Hematopoietic multipotent progenitor cell treated with erythropoietin and hydrocortisone succinate and interleukin-3 and kit ligand, for 8 days (in vitro differentiated cells): ENCODE data around the gene NUP107.

Experiments
- DNase-seq: peaks from one replicate; pipeline ENCODE4 v3.0.0-alpha.2; 2015

NUP107 gene

DNA sequence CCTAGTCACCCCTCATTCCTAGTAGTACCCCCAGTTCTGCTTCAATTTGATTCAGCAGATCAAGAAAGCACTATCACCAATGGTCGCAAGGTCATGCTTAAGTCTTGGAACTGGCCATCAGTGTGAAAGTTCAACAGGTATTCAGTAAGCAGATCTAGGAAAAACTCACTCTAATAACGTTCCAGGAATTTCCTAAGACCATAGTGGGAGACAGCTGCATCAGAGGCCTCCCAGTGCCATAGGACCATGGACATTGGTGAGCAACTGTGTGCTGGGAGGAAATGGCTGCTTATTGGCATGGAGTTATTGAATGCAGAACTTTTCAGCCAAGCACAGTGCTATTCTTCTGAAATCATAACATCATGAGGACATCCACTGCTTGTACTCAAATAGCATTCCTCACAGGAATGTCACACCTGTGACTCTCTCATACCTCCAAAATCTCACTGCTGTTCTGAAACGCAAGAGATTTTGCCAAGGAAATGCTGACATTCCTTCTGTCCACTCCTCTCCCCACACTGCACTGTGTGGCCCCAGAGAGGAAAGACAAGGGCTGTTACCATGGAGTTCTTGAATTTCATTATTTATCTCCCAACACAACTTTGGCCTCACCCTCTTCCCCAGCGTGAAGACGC, 90.3 kb downstream of the NUP107 start:
- DNase-seq = no peak

DNA sequence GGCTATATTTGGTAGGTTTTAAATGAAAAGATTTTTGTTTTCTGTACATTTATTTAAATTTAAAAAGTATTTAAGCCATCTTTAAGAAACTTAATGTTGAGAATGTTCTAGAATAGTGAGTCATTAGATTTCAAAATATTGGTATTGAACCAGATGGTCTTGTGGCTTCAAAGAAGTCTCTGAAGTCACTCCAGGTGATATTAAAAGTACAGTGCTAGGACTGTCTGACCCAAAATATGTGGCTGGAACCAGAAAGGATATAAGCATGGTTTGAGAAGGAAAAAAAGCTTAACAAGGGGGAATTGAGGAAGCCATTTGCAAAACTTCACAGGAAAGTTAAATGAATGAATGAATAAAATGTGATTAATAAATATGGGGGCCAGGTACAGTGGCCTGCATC, 92.5 kb downstream of the NUP107 start:
- no peak for DNase-seq

- DNase-seq = no peak
Measured at GRCh38 chr12:68780731-68781130, 94.0 kb downstream of the NUP107 start.

GRCh38 chr12:68781728-68782127, 95.0 kb downstream of the NUP107 start:
- no peak for DNase-seq

DNA sequence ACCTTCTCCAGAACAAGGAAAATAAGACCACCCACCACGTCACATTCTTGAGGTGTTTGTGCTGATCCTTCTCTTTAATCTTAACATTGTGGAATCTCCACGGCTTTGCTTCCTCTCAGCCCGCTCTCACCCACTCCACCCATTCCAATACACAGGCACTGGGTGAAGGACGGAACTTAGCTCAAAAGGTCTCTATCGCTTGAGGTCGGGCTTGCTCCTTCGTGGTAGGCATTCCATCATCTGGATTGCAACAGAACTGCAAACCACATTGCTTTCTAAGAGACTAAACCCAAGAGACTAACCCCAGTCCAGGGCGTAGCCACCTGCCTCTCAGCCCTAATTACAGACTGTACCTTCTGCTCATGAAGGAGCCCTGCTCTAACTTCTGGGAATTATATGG, 97.2 kb downstream of the NUP107 start:
- DNase-seq = no peak

DNA sequence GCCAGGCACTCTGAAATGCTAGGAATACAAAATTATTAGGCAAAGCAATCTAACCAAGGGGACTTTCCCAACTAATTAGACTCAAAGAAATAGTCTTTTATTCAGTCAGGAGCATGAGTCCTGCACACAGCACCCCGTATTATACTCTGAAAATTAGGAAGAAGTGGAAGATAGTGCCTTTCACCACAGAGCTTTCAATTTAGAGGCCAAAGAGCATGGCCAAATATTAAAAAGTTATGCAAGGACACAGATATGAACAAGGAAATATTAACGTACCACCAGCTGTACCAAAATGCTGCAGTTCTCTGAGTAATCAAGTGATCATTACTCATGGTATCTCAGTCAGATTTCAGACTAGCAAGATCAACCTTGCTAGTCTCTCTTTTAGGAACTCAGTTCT, 98.6 kb downstream of the NUP107 start:
- no peak for DNase-seq

- DNase-seq = no peak
Measured at GRCh38 chr12:68785823-68786222, 99.0 kb downstream of the NUP107 start.

- peak; percentile 62 for DNase-seq
Measured at GRCh38 chr12:68786929-68787328, 100.2 kb downstream of the NUP107 start.

DNA sequence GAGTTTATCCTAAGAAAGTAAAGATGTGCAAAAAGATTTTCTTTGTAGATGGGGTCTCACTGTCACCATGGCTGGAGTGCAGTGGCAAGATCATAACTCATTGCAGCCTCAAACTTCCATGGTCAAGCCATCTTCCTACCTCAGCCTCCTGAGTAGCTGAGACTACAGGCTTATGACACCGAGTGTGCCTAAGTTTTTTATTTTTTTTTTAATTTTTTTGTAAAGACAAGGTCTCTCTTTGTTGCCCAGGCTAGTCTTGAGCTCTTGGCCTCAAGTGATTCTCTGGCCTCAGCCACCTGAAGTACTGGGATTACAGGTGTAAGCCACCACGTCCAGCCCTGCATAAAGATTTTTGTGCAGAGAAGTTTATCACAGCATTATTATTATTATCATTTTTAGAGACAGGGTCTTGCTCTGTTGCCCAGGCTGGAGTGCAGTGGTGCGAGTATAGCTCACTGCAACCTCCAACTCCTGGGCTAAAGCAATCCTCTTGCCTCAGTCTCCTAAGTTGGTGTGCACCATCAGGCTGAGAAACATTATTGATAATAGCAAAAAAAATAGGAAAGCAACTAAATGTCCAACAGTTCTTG, 101.9 kb downstream of the NUP107 start:
- DNase-seq = no peak

DNA sequence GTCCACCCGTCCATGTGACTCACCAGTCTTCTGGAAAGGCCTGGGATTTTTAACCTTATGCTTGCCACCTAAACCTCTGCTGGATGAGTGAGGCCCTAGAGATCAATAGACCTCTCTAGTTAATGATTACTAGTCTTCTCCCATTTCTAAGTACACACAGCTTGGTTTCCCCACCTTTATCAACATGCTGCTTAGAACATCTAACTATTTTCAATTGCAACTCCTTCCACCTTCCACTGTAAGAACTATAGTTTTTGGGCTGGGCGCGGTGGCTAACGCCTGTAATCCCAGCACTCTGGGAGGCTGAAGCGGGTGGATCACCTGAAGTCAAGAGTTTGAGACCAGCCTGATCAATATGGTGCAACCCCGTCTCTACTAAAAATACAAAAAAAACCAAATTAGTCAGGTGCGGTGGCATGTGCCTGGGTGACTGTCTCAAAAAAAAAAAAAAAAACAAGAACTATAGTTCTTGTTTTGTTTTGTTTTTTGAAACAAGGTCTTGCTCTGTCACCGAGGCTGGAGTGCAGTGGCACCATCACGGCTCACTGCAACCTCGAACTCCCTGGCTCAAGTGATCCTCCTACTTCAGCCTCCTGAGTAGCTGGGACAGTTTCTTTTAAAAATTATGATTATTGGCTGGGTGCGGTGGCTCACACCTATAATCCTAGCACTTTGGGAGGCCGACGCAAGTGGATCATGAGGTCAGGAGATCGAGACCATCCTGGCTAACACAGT, 102.5 kb downstream of the NUP107 start:
- no peak for DNase-seq

DNA sequence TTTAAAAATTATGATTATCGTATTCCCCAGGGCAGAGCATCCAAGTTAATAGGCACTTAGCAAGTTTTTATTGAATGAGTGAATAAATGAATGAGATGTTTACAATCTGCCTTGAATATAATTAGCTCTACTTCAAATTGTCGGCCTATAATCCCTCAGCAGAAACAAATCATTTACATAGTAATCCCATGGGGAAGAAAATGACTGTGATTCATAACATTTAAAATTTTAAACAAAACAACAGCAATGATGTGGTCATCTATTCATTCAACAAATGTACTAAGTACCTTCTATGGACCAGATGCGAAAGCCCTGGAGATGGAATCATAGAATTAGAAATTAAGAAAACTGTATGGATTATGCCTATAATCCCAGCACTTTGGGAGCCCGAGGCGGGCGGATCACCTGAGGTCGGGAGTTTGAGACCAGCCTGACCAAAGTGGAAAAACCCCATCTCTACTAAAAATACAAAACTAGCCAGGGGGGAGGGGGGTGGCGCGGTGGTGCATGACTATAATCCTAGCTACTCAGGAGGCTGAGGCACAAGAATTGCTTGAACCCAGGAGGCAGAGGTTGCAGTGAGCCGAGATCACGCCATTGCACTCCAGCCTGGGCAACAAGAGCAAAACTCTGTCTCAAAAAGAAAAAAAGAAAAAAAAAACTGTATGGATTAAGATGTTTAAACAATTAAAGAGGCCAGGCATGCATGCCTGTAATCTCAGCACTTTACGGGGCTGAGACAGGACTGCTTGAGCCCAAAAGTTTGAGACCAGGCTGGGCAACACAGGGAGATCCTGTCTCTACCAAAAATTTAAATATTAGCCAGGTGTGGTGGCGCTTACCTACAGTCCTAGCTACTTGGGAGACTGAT, 103.5 kb downstream of the NUP107 start:
- no peak for DNase-seq

DNA sequence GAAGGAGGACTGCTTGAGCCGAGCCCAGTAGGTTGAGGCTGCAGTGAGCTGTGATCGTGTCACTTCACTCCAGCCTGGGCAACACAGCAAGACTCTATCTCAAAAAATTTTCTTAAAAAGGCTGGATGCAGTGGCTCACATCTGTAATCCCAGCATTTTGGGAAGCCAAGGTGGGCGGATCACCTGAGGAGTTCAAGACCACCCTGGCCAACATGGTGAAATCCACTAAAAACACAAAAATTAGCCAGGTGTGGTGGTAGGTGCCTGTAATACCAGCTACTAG, 104.1 kb downstream of the NUP107 start:
- DNase-seq = no peak

DNA sequence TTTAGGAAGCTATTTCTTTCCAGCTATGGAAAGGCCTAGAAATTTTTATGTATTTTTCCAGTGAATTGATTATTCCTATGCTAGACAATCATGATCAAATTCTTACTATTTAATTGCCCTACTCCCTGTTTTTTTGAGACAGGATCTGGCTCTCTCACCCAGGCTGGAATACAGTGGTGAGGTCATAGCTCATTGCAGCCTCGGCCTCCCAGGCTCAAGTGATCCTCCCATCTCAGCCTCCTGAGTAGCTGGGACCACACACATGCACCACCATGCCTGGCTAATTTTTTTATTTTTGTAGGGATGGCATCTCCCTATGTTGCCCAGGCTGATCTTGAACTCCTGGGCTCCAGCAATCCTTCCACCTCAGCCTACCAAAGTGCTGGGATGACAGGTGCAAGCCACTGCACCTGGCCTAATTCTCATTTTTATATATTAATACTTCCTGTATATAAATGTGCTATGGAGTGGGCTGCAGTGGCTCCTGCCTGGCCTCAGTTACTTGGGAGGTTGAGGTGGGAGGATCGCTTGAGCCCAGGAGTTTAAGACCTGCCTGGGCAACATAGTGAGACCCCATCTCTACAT, 105.2 kb downstream of the NUP107 start:
- DNase-seq = no peak

- peak; percentile 88 for DNase-seq
Measured at GRCh38 chr12:68792952-68793351, 106.2 kb downstream of the NUP107 start.

DNA sequence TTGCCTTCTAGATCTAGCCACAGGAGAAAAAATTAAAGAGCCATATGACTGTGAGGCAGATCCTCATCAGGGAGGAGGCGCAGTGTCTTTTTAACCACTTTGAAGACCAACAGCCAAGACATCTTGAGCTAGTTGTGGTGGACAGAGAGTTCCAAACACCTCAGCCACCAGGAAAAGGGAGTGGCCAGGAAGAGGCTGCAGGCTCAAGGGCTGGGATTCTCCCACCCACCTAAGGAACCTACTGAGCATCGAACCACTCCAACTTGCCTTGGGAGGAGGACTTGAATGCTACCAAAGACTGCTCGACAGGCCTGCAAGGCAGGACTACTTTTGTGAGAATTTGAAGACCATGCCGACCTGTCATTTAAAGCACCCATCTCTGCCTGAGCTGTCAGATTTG, 106.7 kb downstream of the NUP107 start:
- DNase-seq = no peak

DNA sequence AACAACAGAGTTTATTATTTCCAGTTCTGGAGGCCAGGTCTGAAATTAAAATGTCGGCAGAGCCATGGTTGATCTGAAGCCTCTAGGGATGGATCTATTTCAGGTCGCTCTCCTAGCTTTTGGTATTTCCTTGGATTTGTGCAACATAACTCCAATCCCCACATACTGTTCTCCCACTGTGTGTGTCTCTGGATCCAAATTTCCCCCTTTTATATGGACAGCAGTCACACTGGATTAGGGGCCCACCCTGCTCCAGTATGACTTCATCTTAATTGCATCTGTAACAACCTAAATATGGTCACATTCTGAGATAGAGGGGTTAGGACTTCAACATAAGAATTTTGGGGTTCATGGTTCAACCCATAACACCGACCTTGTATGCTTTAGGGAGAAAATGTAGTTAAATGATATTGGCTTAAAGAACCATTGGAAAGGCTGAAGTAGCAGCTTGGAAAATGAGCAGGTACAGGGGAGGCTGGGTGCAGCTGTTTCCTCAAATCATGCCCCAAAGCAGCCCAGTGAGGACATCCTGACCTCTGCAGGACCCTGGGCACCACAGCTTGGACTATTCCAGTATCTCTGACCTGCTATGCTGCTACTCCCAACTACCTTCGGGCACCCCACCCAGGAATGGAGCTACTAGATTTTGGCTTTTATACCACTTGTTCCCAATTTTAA, 107.3 kb downstream of the NUP107 start:
- DNase-seq = no peak

GRCh38 chr12:68794653-68795251, 108.0 kb downstream of the NUP107 start:
- DNase-seq = no peak
